Measurements from ENCODE around the gene OR5A1.

The OR5A1 gene

GRCh38 chr11:59479906-59480305 lies 43.6 kb downstream of the OR5A1 start:
- Histone ChIP-seq H3K9me3 (ENCODE audit: control insufficient read depth, low read length) (no peaks in the 10 kb centered on the region), H3K27me3 (replicated peaks; ENCODE audit: control insufficient read depth, insufficient read depth, low read length) (peaks cover 3% of the 10 kb centered on the region)

DNA sequence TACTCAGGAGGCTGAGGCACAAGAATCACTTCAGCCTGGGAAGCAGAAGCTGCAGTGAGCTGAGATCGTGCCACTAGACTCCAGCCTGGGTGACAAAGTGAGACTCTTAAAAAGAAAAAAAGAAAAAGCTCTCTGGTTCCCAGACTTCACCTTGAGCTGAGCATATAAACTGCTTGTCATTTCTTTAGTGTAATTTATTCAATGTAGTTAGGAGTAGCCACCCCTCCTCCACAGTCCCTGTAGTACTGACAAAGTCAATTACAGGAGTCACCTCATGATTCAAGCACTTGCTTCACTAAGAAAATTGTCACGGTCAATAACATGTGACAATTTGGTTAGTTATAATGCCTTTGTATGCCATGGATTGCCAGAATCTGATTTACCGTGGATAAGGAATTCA lies 44.1 kb downstream of the OR5A1 start:
- H3K36me3 ChIP-seq (ENCODE audit: control insufficient read depth, insufficient read depth, low read length, severe bottlenecking) = no peaks in the 10 kb centered on the region
- no peaks in the 10 kb centered on the region for H3K9me3 ChIP-seq (ENCODE audit: control insufficient read depth, low read length)
- no peak overlapping the region for H3K9ac ChIP-seq (ENCODE audit: low read length)
- H3K4me3 ChIP-seq (ENCODE audit: low read length) = no peak overlapping the region
- peaks cover 3% of the 10 kb centered on the region for H3K27me3 ChIP-seq (replicated peaks; ENCODE audit: control insufficient read depth, insufficient read depth, low read length)
- no peak for DNase-seq (ENCODE audit: low read depth)
- peaks cover 11% of the 10 kb centered on the region for H3K4me1 ChIP-seq (ENCODE audit: control insufficient read depth, insufficient read depth, low read length)

More at GRCh38 chr11:59479906-59480305, 43.6 kb downstream of the OR5A1 start:
- no peaks in the 10 kb centered on the region for H3K36me3 ChIP-seq (ENCODE audit: control insufficient read depth, insufficient read depth, low read length, severe bottlenecking)
- peaks cover 11% of the 10 kb centered on the region for H3K4me1 ChIP-seq (ENCODE audit: control insufficient read depth, insufficient read depth, low read length)
- no peak overlapping the region for H3K4me3 ChIP-seq (ENCODE audit: low read length)
- DNase-seq (ENCODE audit: low read depth) = no peak
- H3K9ac ChIP-seq (ENCODE audit: low read length) = no peak overlapping the region
